GM19463 (cell line): ENCODE results near the gene PARP14.
"Not testable (repeated sequence)": the region's sequence is repeated elsewhere in the genome, so short reads cannot be mapped to it uniquely, and the experiment has no call there.

ENCODE experiments used
- ATAC-seq: cut with Tn5 transposase; IDR thresholded peaks from one replicate; pipeline ENCODE4 v1.9.1; 2021; ENCODE audit warnings: mild to moderate bottlenecking, moderate library complexity; ENCODE audit not compliant: unreplicated experiment

Gene PARP14

GRCh38 chr3:122676759-122677158 is 3.9 kb upstream of the PARP14 start:
- ATAC-seq, result no peak

GRCh38 chr3:122677216-122677615 is 3.4 kb upstream of the PARP14 start:
- ATAC-seq, result no peak

DNA sequence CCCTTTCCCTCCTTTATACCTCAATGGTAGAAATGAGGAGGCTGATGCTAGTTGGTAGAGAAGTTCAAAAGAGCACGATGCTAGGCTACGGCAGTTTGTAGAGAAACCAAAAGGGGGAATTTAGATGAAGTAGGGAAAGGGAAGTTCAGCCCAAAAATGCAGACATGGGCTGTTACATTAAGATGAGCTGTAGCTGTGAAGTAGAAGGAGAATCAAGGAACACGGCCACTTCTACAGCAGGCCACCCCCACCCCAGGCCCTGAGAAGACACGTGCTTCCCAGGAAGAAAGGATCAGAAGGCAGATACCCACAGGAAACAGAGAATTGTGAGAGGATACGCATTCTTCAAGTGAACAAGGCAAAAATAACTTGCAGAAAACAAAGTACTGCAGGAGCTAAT is 2.1 kb upstream of the PARP14 start:
- no peak for ATAC-seq

- no peak for ATAC-seq
Measured at GRCh38 chr3:122679085-122679881, 1.4 kb upstream of the PARP14 start.

DNA sequence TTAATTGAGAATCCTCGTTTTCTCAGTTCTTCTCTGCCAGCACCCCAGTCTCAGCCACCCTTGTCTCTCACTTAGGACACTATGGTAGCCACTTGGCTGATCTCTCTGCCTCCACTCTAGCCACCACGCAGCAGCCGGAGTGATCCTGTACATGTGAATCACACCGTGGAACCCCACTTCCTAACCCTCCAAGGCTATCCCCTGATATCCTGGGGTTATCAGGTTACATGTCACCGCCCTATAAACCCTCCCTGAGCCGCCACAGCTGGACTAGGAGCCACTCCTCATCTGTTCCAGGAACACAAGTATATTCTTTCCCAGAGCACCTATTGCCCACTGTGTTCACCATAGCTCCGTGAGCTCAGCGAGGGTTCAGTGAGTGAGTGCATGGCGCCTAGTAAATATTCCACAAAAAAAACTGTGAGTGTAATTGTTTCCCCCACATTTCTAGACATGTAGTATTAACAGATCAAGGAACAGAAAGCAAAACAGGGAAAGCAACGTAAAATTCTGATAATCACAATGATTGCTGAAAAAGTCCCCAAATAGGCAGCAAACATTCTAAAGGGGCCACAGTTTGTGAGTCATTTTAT is 661 bp upstream of the PARP14 start:
- ATAC-seq, result no peak

- ATAC-seq, result no peak
Measured at GRCh38 chr3:122681284-122681973, 790 bp downstream of the PARP14 start.

GRCh38 chr3:122681974-122682409 is 1.4 kb downstream of the PARP14 start:
- no peak for ATAC-seq

- ATAC-seq, result not testable (repeated sequence)
Measured at GRCh38 chr3:122682778-122683411, 2.3 kb downstream of the PARP14 start.

- no peak for ATAC-seq
Measured at GRCh38 chr3:122687298-122687697, 6.7 kb downstream of the PARP14 start.

DNA sequence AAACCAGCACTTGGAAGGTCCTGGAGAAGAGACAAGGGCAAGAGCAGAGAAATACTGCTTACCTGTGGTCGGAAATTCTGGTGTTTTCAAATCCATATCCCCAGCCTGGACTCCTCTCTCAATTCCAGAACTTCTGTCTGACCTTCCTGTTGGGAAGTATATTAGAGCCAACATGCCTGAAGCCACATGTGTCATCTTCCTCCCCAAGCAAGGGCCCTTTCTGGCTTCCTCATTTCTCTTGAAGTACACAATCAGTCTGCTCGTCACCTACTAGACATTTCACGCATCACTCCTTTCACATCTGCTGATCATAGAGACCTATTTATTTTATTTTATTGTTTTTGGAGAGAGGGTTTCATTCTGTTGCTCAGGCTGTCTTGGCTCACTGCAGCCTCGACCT is 8.4 kb downstream of the PARP14 start:
- ATAC-seq, result no peak

DNA sequence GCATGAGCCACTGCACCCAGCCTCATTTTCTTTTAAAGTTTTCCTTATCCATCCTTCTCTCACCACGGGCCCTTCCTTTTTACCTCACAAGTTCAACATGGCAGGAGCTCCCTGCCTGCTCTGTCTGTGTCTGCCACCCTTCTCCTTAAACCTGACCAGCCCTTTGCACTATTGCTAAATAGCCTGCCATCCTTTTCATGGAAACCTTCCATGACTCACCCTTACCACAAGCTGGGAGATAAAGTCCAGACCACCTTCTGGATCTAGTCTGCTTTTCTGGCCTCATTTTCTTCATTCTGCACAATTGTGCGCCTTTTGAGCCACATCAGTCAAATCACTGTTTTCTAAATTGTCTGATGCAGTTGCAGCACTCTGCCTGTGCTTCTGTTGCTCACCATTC is 8.9 kb downstream of the PARP14 start:
- no peak for ATAC-seq

GRCh38 chr3:122690096-122690495 is 9.5 kb downstream of the PARP14 start:
- ATAC-seq, result no peak

DNA sequence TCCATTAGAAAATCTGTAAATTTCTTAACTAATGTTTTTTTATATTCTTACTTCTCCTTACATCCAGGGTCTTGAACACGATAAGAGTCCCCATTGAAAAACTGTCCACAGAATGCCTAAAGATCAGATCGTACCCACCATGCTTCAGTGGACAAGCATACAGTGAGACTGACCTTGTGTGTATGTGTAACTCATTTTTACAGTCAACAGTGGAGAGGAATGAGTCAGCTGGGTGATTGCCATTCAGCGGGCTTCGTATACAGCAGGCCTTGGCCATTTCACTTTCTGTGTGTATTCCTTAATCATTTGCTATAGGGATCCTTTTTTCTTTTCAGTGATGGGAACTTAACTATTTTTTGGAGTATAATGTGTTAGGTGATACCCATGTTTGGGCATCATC is 10.6 kb downstream of the PARP14 start:
- ATAC-seq, result peak; percentile 81

GRCh38 chr3:122692674-122693073 is 12.0 kb downstream of the PARP14 start:
- no peak for ATAC-seq

- peak; percentile 38 for ATAC-seq
Measured at GRCh38 chr3:122694966-122695365, 14.3 kb downstream of the PARP14 start.

- ATAC-seq, result no peak
Measured at GRCh38 chr3:122695927-122696561, 15.4 kb downstream of the PARP14 start.

DNA sequence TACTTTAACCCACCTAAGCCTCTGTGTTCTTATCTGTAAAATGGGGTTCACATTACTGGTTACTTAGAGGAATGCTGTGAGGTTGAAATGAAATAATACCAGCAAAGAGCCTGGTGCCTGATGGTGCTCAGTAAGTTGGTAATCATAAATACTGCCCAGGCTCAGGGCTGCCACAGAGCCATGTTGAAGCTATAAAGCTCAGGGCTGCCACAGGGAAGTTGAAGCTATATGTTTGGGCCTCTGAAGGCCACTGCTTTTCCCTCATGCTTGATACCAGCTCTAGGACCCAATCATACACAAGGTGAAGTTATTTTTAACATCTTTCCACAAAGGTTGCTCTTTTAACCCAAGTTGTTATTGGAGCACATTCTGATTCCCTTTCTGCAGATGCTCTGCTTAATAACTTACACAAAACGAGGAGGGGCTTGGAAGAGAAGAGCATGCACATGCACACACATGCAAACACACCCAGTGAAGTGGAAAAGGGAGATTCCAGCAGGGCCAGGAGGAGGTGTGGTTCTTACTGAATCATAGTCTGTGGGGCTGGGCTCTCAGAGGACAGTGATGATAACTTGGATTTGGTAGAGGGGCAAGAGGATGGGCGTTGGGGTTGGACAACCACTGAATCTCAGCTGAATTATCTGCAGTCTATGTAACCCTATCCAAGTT is 17.4 kb downstream of the PARP14 start:
- peak; percentile 91 for ATAC-seq

DNA sequence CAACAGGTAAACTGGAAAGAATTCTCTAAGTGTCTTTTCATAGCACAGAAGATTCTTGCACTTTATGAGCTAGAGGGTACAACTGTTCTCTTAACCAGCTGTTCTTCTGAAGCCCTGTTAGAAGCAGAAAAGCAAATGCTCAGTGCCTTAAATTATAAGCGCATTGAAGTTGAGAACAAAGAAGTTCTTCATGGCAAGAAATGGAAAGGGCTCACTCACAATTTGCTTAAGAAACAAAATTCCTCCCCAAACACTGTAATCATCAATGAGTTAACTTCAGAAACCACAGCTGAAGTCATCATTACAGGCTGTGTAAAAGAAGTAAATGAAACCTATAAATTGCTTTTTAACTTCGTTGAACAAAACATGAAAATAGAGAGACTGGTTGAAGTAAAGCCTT is 19.6 kb downstream of the PARP14 start:
- ATAC-seq, result no peak

- ATAC-seq, result no peak
Measured at GRCh38 chr3:122705379-122705778, 24.7 kb downstream of the PARP14 start.

DNA sequence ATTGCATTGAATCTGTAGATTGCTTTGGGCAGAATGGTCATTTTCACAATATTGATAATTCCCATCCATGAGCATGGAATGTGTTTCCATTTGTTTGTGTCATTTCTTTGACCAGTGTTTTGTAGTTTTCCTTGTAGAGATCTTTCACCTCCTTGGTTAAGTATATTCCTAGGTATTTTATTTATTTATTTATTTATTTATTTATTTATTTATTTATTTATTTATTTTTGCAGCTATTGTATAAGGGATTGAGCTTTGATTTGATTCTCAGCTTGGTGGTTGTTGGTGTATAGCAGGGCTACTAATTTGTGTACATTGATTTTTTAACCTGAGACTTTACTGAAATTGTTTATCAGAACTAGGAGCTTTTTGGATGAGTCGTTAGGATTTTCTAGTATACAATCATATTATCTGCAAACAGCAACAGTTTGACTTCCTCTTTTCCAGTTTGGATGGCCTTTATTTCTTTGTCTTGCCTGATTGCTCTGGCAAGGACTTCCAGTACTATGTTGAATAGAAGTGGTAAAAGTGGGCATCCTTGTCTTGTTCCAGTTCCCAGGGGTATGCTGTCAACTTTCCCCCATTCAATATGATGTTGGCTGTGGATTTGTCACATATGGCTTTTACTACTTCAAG is 30.1 kb downstream of the PARP14 start:
- ATAC-seq, result not testable (repeated sequence)
